GM19035 (cell line): ENCODE results near the gene EPHB2.
"Not testable (repeated sequence)": the region's sequence is repeated elsewhere in the genome, so short reads cannot be mapped to it uniquely, and the experiment has no call there.

Source experiments
- ATAC-seq: cut with Tn5 transposase; IDR thresholded peaks from one replicate; pipeline ENCODE4 v1.9.1; 2021; ENCODE audit not compliant: unreplicated experiment

The EPHB2 gene

DNA sequence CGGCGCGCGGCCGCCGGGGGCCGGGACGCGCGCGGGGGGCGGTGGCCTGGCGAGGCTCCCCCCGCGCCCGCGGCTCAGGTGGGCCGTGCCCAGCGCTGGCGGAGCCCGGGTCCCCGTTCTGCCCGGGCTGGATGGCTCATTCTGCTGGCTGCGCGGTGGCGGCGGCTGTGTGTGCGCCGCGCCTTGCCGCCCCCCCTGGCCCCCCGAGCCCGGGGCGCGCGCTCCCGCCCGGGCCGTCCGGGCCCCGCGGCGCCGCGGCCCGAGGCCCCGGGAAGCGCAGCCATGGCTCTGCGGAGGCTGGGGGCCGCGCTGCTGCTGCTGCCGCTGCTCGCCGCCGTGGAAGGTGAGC lies at the start of gene EPHB2:
EPHB2 (plus strand) TSS at position 139 of the 349 bp plus-strand sequence; CDS start at position 283, 144 bp downstream.
- no peak for ATAC-seq

DNA sequence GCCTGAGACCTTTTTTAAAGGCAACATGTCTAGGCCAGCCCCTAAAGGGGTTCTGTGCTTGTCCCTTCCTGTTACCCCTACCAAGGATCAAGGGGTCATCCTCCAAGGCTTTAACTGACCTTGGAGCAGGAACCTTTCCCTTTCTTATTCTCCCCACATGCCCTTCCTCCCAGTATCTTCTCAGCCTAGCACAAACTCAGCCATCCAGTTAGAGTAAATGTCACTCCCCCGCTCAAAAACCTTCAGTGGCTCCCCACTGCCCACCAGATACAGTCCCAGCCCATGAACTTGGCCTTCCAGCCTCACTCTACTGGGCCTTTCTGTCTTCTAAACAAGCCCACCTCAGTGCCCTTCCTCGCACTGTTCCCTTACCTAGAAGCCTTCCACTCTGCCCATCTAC lies 48.8 kb upstream of the EPHB2 start:
- no peak for ATAC-seq

- ATAC-seq: no peak
Observed at GRCh38 chr1:22662318-22662717, 48.3 kb upstream of the EPHB2 start.

GRCh38 chr1:22662986-22663408 lies 47.6 kb upstream of the EPHB2 start:
- no peak for ATAC-seq

DNA sequence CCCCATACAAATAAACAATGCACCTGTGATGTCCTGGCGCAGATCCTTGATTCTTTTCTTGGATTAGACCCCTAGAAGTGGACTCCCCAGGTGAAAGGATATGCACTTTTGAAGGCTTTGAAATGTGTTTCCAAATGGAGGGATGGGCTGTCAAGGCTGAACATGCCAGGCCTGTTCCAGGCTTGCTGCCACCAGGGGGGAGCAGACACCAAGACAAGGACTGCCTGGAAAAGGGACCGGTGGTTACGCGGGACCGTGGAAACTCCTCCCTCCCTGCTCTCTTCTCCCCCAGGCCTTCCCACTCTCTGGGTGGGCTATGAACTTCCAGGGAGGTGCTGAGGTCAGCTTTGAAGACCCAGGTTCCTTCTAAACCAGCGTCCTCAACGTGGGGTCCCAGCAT lies 44.9 kb upstream of the EPHB2 start:
- no peak for ATAC-seq

- ATAC-seq: no peak
Observed at GRCh38 chr1:22666412-22666811, 44.2 kb upstream of the EPHB2 start.

- not testable (repeated sequence) for ATAC-seq
Observed at GRCh38 chr1:22668840-22669239, 41.8 kb upstream of the EPHB2 start.

DNA sequence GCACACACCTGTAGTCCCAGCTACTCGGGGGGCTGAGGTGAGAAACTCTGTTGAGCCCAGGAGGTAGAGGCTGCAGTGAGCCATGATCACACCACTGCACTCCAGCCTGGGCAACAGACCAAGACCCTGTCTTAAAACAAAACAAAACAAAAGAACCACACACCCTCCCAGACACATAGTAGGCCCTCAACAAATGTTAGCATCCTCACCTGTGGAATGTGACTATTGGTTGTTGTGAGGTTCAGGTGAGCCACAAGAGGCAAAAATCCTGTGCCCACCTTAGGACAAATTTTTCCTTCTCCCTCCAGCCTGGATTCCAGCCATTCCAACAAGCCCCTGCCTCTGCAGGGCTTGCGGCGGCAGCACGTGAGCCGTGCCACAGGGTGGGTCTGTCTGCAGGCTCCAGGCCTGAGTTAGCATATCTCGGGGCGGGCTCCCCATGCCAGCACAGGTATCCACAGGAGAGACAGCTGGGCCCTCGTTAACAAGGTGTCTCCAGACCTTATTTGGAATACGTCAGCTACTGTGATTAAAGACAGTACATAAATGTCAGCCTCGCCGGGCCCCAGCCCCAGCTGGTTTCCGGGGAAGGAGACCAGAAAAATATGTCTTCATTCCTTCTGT lies 40.2 kb upstream of the EPHB2 start:
- ATAC-seq: no peak

- ATAC-seq: no peak
Observed at GRCh38 chr1:22671999-22672398, 38.6 kb upstream of the EPHB2 start.

- no peak for ATAC-seq
Observed at GRCh38 chr1:22673486-22674409, 36.9 kb upstream of the EPHB2 start.

DNA sequence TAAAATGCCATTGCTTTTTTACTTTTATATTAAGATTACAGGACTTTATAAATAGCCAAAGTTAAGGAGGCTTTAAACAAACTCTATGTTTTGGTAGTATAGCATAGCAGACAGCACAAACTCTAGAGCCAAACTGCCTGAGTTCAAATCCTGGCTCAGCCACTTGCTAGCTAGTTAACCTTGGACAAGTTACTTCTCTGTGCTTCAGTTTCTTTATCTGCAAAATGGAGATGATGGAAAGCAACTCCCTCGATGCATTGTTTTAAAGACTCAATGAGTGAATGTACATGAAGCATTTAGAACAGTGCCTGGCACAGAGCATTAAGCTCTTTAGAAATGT lies 36.3 kb upstream of the EPHB2 start:
- no peak for ATAC-seq

DNA sequence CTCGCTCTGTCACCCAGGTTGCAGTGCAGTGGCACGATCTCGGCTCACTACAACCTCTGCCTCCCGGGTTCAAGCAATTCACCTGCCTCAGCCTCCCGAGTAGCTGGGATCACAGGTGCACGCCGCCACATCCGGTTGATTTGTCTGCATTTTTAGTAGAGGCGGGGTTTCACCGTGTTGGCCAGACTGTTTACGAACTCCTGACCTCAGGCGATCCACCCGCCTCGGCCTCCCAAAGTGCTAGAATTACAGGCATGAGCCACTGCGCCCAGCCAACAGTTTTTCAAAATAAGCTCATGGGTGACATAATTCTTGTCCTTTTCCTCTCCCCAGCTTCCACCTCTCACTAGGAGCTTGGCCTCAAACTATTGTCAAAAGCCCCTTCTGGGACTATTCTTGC lies 34.5 kb upstream of the EPHB2 start:
- not testable (repeated sequence) for ATAC-seq

DNA sequence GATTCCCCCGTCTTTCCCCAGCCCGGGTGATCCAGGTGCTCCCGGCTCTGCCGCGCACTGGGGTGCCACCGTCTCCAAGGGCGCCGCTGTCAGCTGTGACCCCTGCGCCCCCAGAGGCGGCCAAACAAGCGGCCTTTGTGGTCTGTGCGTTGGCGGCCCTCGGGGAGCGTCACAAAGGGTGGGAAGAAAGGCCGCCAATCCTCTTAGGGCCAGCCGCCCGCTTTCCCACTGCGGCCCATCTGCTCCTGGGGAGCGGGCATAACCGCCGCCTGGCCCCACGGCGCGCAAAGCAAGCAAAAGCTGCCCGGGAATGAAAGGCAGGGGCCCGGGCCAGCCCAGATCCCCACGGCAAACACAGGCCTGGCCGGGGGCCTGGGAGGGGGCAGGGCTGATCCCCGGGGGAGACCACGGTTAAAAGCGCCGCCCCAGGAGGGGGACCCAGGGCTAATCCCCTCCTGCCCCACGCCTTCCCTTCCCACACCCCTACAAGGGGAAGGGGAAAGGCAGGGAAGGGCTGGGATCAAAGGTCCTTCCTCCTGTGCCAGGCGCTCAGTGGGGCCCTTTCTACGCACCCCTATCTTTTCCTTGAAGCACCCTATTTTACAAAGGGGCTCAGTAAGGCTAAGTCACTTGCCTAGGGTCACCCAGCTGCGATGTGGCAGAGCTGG lies 33.6 kb upstream of the EPHB2 start:
- ATAC-seq: no peak

GRCh38 chr1:22677931-22678896 lies 32.4 kb upstream of the EPHB2 start:
- no peak for ATAC-seq

GRCh38 chr1:22680726-22681125 lies 29.9 kb upstream of the EPHB2 start:
- ATAC-seq: no peak

DNA sequence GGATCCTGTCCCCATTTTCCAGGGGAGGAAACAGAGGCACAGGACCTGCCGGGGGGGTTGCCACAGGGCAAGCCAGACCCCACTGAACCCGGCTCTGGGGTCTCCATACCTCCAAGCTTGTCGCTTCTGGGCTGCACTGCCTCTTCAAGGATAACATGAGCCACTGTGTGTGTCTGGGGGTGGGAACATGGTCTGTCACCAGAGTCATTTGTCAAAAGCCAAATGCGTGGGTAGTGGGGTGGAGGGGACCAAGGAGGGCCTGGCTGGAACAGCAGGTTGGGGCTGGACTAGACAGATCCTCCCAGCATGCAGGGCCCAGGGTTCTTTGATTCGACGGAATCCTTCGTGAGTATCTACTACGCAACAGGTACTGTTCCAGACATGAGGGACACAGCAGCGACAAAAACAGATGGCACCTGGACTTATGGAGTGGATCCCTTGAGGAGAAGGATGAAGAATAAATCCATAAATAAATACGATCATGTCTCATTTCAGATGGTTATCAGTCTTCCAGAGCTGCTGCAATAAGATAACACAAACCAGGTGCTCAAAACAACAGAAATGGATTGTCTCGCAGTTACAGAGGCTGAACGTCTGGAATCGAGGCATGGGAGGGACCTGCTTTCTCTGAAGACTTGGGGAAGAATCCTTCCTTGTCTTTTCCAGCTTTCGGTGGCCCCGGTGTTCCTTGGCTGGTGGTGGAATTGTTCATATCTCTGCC lies 28.9 kb upstream of the EPHB2 start:
- ATAC-seq: no peak

- no peak for ATAC-seq
Observed at GRCh38 chr1:22683547-22683946, 27.1 kb upstream of the EPHB2 start.

GRCh38 chr1:22685591-22686059 lies 25.0 kb upstream of the EPHB2 start:
- no peak for ATAC-seq

GRCh38 chr1:22687191-22687590 lies 23.4 kb upstream of the EPHB2 start:
- ATAC-seq: no peak

- ATAC-seq: no peak
Observed at GRCh38 chr1:22688466-22688865, 22.2 kb upstream of the EPHB2 start.
